HEK293T (cell line): ENCODE data around the gene POLR2F.

Experiments
- ARNT ChIP-seq: fragments of 450-650 bp; IDR thresholded peaks from 2 replicates; pipeline ENCODE4 v1.6.1; 2017; ENCODE audit warnings: mild to moderate bottlenecking
- BHLHE40 ChIP-seq: fragments of 450-650 bp; IDR thresholded peaks from 2 replicates; pipeline ENCODE4 v1.6.1; 2016; ENCODE audit warnings: mild to moderate bottlenecking, moderate library complexity, borderline replicate concordance
- ELF4 ChIP-seq: fragments of 450-650 bp; IDR thresholded peaks from 2 replicates; pipeline ENCODE4 v1.6.1; 2017; ENCODE audit warnings: antibody characterized with exemption
- FOXK2 ChIP-seq: fragments of 450-650 bp; IDR thresholded peaks from 2 replicates; pipeline ENCODE4 v1.6.1; 2016; ENCODE audit warnings: mild to moderate bottlenecking
- FOXM1 ChIP-seq: fragments of 450-650 bp; IDR thresholded peaks from 2 replicates; pipeline ENCODE4 v1.6.1; 2017; ENCODE audit warnings: mild to moderate bottlenecking, borderline replicate concordance
- SP1 ChIP-seq: fragments of 450-650 bp; IDR thresholded peaks from 2 replicates; pipeline ENCODE4 v1.6.1; 2017
- TARDBP ChIP-seq: fragments of 450-650 bp; IDR thresholded peaks from 2 replicates; pipeline ENCODE4 v1.6.1; 2016

DNA sequence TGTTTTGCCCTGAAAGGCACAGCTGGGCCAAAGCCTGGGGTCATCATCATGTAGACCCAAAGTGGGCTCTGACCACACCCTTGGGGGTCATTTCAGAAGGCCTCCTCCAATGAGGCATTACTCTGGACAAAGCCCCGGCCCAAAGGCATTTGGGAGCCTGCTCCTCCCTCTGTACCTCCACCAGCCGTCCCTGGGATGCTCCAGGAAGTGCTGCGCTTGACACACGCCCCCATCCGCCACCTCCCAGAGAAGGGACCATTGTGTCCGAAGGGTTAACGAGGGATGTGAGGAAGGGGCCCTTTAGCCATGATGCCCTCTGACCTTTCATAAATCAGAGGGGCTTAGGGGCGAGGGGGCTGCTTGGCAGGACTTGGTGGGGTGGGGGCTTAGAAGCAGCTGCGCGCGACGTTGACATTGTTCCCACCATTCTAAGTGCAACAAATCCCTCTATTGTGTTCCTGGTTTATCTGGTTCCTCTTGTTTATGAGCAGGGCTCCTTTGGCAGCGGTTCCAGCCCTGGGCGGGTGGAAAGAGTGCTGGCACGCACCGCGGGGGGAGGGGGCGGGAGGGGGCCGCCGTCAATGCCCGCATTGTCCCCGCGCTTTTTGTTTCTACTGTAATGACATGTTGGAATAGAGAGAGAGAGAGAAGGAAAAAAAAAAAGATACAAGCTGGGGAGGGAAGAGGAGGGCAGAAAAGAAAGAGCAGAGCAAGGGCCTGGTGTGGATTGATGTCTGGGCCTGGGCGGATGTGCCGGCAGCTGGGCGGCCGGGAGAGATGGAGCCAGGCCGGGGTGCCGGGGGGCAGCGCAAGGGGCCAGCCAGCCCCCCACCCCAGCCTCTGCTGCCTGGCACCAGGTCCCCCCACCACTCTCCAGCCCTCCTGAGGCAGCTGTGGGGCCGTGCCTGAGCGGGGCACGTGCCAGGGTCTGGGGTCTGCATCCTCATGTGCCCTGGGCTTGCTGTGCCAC, 63.0 kb downstream of the POLR2F start:
- TF ChIP-seq BHLHE40 (no peak), ELF4 (no peak), TARDBP (no peak), SP1 (no peak), FOXM1 (no peak), ARNT (no peak), FOXK2 (no peak)
